Activated CD4-positive, alpha-beta memory T cell treated with anti-CD3 and anti-CD28 coated beads for 36 hours (primary cell): Measurements from ENCODE around the gene GRAMD2A. TPM values are rescaled to one million over a fixed set of nuclear protein-coding genes. Genes with fewer than 3 reads are reported as not detected.

Source experiments
- CTCF ChIA-PET: fragments of 350-600 bp; sonication (Branson Sonifier 250); formaldehyde crosslinking; loops from one replicate; lab custom pipeline; 2021; ENCODE audit warnings: antibody characterized with exemption, inconsistent platforms; lab: Charles Lee
- POLR2A ChIA-PET: fragments of 350-600 bp; sonication (Branson Sonifier 250); formaldehyde crosslinking; loops from one replicate; lab custom pipeline; 2021; ENCODE audit warnings: antibody characterized with exemption; lab: Charles Lee
- DNase-seq: peaks from one replicate; pipeline ENCODE4 v3.0.0-alpha.2; 2020
- H3K27ac Mint-ChIP-seq: one replicate; pipeline ENCODE4 v1.8.0; 2021; ENCODE audit warnings: mixed read lengths
- H3K27me3 Mint-ChIP-seq: one replicate; pipeline ENCODE4 v1.8.0; 2021; ENCODE audit warnings: mixed read lengths
- H3K36me3 Mint-ChIP-seq: one replicate; pipeline ENCODE4 v1.8.0; 2021; ENCODE audit warnings: mixed read lengths
- H3K4me1 Mint-ChIP-seq: one replicate; pipeline ENCODE4 v1.8.0; 2021; ENCODE audit warnings: low read depth, mixed read lengths
- H3K4me3 Mint-ChIP-seq: one replicate; pipeline ENCODE4 v1.8.0; 2021; ENCODE audit warnings: mild to moderate bottlenecking, mixed read lengths
- H3K9me3 Mint-ChIP-seq: one replicate; pipeline ENCODE4 v1.8.0; 2021; ENCODE audit warnings: mixed read lengths
- intact Hi-C: fragments of 100-400 bp; cut with micrococcal nuclease; formaldehyde crosslinking; loops from one replicate; pipeline ENCODE4 v1.15.1; 2023
- total RNA-seq, 2 experiments: library from RNA; stranded (reverse); gene quantifications; one replicate each; pipeline ENCODE4 v1.2.3, GENCODE V29; 2021

GRAMD2A gene
- total RNA-seq, 2 experiments from 2014 or later = not detected

GRCh38 chr15:72200395-72201237, 3.0 kb upstream of the GRAMD2A start:
- ChIA-PET CTCF (interaction anchor here (0.6 to 5.1 kb wide), 9 partner anchors 13 to 113 kb away, joined by 3 to 65 read pairs (median 5); no protein-coding TSS in a partner anchor), POLR2A (interaction anchor here (0.6 to 2.3 kb wide), 4 partner anchors 10 to 30 kb away, joined by 3 to 10 read pairs (median 7); partner anchors contain the start of gene PKM)
- H3K4me3 Mint-ChIP-seq = no peak overlapping the region
- DNase-seq = no peak
- peaks cover 11% of the 10 kb centered on the region for H3K27me3 Mint-ChIP-seq
- intact Hi-C loops = no loop called here
- no peaks in the 10 kb centered on the region for H3K9me3 Mint-ChIP-seq
- peaks cover 30% of the 10 kb centered on the region for H3K4me1 Mint-ChIP-seq
- H3K36me3 Mint-ChIP-seq = peaks cover 71% of the 10 kb centered on the region
- peak overlapping the region; percentile 59 for H3K27ac Mint-ChIP-seq

GRCh38 chr15:72199721-72200212, 2.2 kb upstream of the GRAMD2A start:
- Mint-ChIP-seq H3K27ac (no peak overlapping the region), H3K36me3 (peaks cover 63% of the 10 kb centered on the region), H3K4me3 (no peak overlapping the region), H3K4me1 (peaks cover 22% of the 10 kb centered on the region), H3K9me3 (no peaks in the 10 kb centered on the region), H3K27me3 (peaks cover 11% of the 10 kb centered on the region)
- peak; percentile 82 for DNase-seq
- intact Hi-C loops = loop anchor here (1.0 to 2.0 kb wide), 3 partner anchors 29 to 87 kb away; partner anchors contain the start of gene PARP6
- ChIA-PET POLR2A (interaction anchor here (0.6 to 2.3 kb wide), 4 partner anchors 25 to 90 kb away, joined by 3 to 10 read pairs (median 4); partner anchors contain the start of gene PKM), CTCF (interaction anchor here (0.6 to 5.1 kb wide), 10 partner anchors 14 to 132 kb away, joined by 3 to 65 read pairs (median 5); no protein-coding TSS in a partner anchor)

- Mint-ChIP-seq H3K27me3 (peaks cover 11% of the 10 kb centered on the region), H3K27ac (no peak overlapping the region), H3K4me3 (no peak overlapping the region), H3K36me3 (peaks cover 57% of the 10 kb centered on the region), H3K9me3 (no peaks in the 10 kb centered on the region), H3K4me1 (peaks cover 19% of the 10 kb centered on the region)
- ChIA-PET CTCF (interaction anchor here (0.6 to 5.1 kb wide), 7 partner anchors 14 to 176 kb away, joined by 3 to 65 read pairs (median 5); no protein-coding TSS in a partner anchor), POLR2A (interaction anchor here (0.6 to 2.3 kb wide), 4 partner anchors 27 to 90 kb away, joined by 3 to 10 read pairs (median 4); partner anchors contain the start of gene PKM)
- no peak for DNase-seq
- intact Hi-C loops = loop anchor here (1.0 to 2.0 kb wide), 3 partner anchors 29 to 87 kb away; partner anchors contain the start of gene PARP6
Observed at GRCh38 chr15:72199205-72199515, 1.6 kb upstream of the GRAMD2A start.

- H3K4me3 Mint-ChIP-seq = peak overlapping the region; percentile 55
- peaks cover 52% of the 10 kb centered on the region for H3K36me3 Mint-ChIP-seq
- DNase-seq = no peak
- H3K27me3 Mint-ChIP-seq = peaks cover 11% of the 10 kb centered on the region
- H3K9me3 Mint-ChIP-seq = no peaks in the 10 kb centered on the region
- peaks cover 19% of the 10 kb centered on the region for H3K4me1 Mint-ChIP-seq
- CTCF ChIA-PET = interaction anchor here (0.6 to 5.1 kb wide), 6 partner anchors 26 to 394 kb away, joined by 3 to 65 read pairs (median 4); no protein-coding TSS in a partner anchor
- no peak overlapping the region for H3K27ac Mint-ChIP-seq
- POLR2A ChIA-PET = interaction anchor here (1.4 to 2.3 kb wide), 3 partner anchors 28 to 39 kb away, joined by 4 to 10 read pairs (median 5); partner anchors contain the start of gene PKM
- intact Hi-C loops = loop anchor here (1.0 to 2.0 kb wide), 3 partner anchors 30 to 88 kb away; partner anchors contain the start of gene PARP6
Observed at GRCh38 chr15:72198356-72199204, 993 bp upstream of the GRAMD2A start.

GRCh38 chr15:72197041-72197459, 537 bp downstream of the GRAMD2A start:
- intact Hi-C loops = no loop called here
- Mint-ChIP-seq H3K4me3 (no peak overlapping the region), H3K27me3 (peaks cover 11% of the 10 kb centered on the region)

GRCh38 chr15:72196409-72197040, 1.1 kb downstream of the GRAMD2A start:
- CTCF ChIA-PET = no interaction called here
- no peaks in the 10 kb centered on the region for H3K9me3 Mint-ChIP-seq
- no peak overlapping the region for H3K27ac Mint-ChIP-seq
- DNase-seq = no peak
- peaks cover 11% of the 10 kb centered on the region for H3K27me3 Mint-ChIP-seq
- peaks cover 15% of the 10 kb centered on the region for H3K4me1 Mint-ChIP-seq
- no peak overlapping the region for H3K4me3 Mint-ChIP-seq
- intact Hi-C loops = no loop called here
- POLR2A ChIA-PET = no interaction called here
- H3K36me3 Mint-ChIP-seq = peaks cover 34% of the 10 kb centered on the region

More at GRCh38 chr15:72197041-72197459, 537 bp downstream of the GRAMD2A start:
- Mint-ChIP-seq H3K9me3 (no peaks in the 10 kb centered on the region), H3K4me1 (peaks cover 15% of the 10 kb centered on the region), H3K27ac (no peak overlapping the region), H3K36me3 (peaks cover 37% of the 10 kb centered on the region)
- ChIA-PET POLR2A (interaction anchor here (0.5 to 1.2 kb wide), 2 partner anchors 9 to 20 kb away, joined by 3 read pairs; no protein-coding TSS in a partner anchor), CTCF (interaction anchor here (5.1 kb wide), 1 partner anchor 27 kb away, joined by 65 read pairs; no protein-coding TSS in a partner anchor)
- DNase-seq = no peak

- Mint-ChIP-seq H3K36me3 (peaks cover 24% of the 10 kb centered on the region), H3K9me3 (no peaks in the 10 kb centered on the region), H3K4me1 (peaks cover 11% of the 10 kb centered on the region), H3K27ac (no peak overlapping the region), H3K4me3 (no peak overlapping the region), H3K27me3 (peaks cover 11% of the 10 kb centered on the region)
- DNase-seq = no peak
- POLR2A ChIA-PET = no interaction called here
- CTCF ChIA-PET = no interaction called here
- intact Hi-C loops = no loop called here
Observed at GRCh38 chr15:72195101-72195511, 2.5 kb downstream of the GRAMD2A start.

GRCh38 chr15:72193836-72194396, 3.7 kb downstream of the GRAMD2A start:
- no peak overlapping the region for H3K27ac Mint-ChIP-seq
- no peak overlapping the region for H3K4me3 Mint-ChIP-seq
- intact Hi-C loops = no loop called here
- POLR2A ChIA-PET = no interaction called here
- peaks cover 11% of the 10 kb centered on the region for H3K27me3 Mint-ChIP-seq
- H3K9me3 Mint-ChIP-seq = no peaks in the 10 kb centered on the region
- peaks cover 12% of the 10 kb centered on the region for H3K36me3 Mint-ChIP-seq
- CTCF ChIA-PET = interaction anchor here (0.6 kb wide), 1 partner anchor 23 kb away, joined by 3 read pairs; no protein-coding TSS in a partner anchor
- H3K4me1 Mint-ChIP-seq = peaks cover 10% of the 10 kb centered on the region
- DNase-seq = no peak

- H3K4me1 Mint-ChIP-seq = no peaks in the 10 kb centered on the region
- DNase-seq = no peak
- intact Hi-C loops = no loop called here
- POLR2A ChIA-PET = no interaction called here
- H3K27ac Mint-ChIP-seq = no peak overlapping the region
- H3K27me3 Mint-ChIP-seq = peaks cover 6% of the 10 kb centered on the region
- CTCF ChIA-PET = no interaction called here
- no peaks in the 10 kb centered on the region for H3K36me3 Mint-ChIP-seq
- H3K4me3 Mint-ChIP-seq = no peak overlapping the region
- no peaks in the 10 kb centered on the region for H3K9me3 Mint-ChIP-seq
Observed at GRCh38 chr15:72192416-72192815, 5.2 kb downstream of the GRAMD2A start.

- intact Hi-C loops = no loop called here
- Mint-ChIP-seq H3K36me3 (no peaks in the 10 kb centered on the region), H3K9me3 (no peaks in the 10 kb centered on the region), H3K4me1 (peaks cover 2% of the 10 kb centered on the region), H3K27me3 (peaks cover 8% of the 10 kb centered on the region), H3K27ac (no peak overlapping the region), H3K4me3 (no peak overlapping the region)
- CTCF ChIA-PET = no interaction called here
- DNase-seq = no peak
- POLR2A ChIA-PET = no interaction called here
Observed at GRCh38 chr15:72189250-72189902, 8.2 kb downstream of the GRAMD2A start.
